HAP-1 (cell line): Measurements from ENCODE around the gene PLA2G4B.

ENCODE experiments used
- DNase-seq, 2 experiments: peaks; one replicate each; pipeline ENCODE4 v3.0.0-alpha.2; 2016 to 2020; ENCODE audit warnings: low spot score in 2 of 2
- H3K27me3 ChIP-seq: fragments of 250-450 bp; sonication (Bioruptor Pico); 2 replicates; pipeline ENCODE4 v1.5.1; 2020; ENCODE audit warnings: low read depth, mild to moderate bottlenecking, moderate library complexity
- H3K36me3 ChIP-seq: fragments of 250-450 bp; sonication (Bioruptor Pico); replicated peaks from 2 replicates; pipeline ENCODE4 v1.5.1; 2020; ENCODE audit warnings: mild to moderate bottlenecking
- H3K4me1 ChIP-seq: fragments of 250-450 bp; sonication (Bioruptor Pico); 2 replicates; pipeline ENCODE4 v1.5.1; 2020; ENCODE audit warnings: mild to moderate bottlenecking
- H3K4me3 ChIP-seq: fragments of 250-450 bp; sonication (Bioruptor Pico); 2 replicates; pipeline ENCODE4 v1.5.1; 2020; ENCODE audit warnings: mild to moderate bottlenecking, moderate library complexity
- H3K9me3 ChIP-seq: fragments of 250-450 bp; sonication (Bioruptor Pico); 2 replicates; pipeline ENCODE4 v1.5.1; 2020; ENCODE audit warnings: mild to moderate bottlenecking, moderate library complexity
- in situ Hi-C: fragments of 300-500 bp; cut with MboI; formaldehyde crosslinking; loops from 3 replicates; pipeline ENCODE4 v1.14.3; 2020; ENCODE audit warnings: low sequenced_read_pairs, inconsistent platforms, mixed read lengths

Gene PLA2G4B

DNA sequence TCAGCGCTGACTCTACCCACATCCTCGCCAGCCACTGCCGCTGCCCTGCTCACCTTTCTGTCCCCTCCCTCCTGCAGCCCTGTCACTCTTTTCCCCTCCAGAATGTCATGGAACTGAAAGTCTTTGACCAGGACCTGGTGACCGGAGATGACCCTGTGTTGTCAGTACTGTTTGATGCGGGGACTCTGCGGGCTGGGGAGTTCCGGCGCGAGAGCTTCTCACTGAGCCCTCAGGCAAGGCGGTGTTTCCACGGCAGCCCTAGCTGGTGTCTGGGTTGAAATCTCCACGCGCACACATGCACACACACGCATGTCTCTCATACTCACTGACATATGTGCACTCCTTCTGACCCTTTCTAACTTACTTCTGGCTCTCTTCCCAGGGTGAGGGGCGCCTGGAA, 2.0 kb downstream of the PLA2G4B start:
- H3K4me1 ChIP-seq = no peaks in the 10 kb centered on the region
- H3K4me3 ChIP-seq = no peak overlapping the region
- no peak for DNase-seq
- in situ Hi-C loops = no loop called here
- H3K27me3 ChIP-seq = no peaks in the 10 kb centered on the region
- H3K36me3 ChIP-seq = no peaks in the 10 kb centered on the region; the same call in 1 of the 2 replicates
- H3K9me3 ChIP-seq = no peaks in the 10 kb centered on the region

DNA sequence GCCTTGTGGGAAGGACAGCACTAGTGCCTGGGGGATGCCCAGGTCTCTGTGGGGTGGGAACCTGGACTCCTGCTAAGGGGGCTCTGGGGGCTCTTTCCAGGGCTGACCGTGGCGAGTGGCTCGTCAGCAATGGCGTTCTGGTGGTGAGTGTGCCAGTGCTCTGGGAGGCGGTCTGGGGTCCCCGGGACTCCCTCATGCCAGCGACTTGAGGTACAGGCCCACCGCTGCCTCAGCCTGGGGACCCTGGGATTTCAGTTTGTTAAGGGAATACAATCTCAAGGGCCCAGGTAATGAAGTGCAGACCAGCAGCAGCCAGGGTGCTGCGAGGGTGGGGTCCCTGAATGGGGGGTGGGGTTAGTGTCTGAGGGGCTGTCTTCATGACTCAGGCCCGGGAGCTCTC, 2.5 kb downstream of the PLA2G4B start:
- Histone ChIP-seq H3K36me3 (no peaks in the 10 kb centered on the region; the same call in 1 of the 2 replicates), H3K27me3 (no peaks in the 10 kb centered on the region), H3K4me3 (no peak overlapping the region), H3K4me1 (no peaks in the 10 kb centered on the region), H3K9me3 (no peaks in the 10 kb centered on the region)
- DNase-seq = no peak
- in situ Hi-C loops = no loop called here

DNA sequence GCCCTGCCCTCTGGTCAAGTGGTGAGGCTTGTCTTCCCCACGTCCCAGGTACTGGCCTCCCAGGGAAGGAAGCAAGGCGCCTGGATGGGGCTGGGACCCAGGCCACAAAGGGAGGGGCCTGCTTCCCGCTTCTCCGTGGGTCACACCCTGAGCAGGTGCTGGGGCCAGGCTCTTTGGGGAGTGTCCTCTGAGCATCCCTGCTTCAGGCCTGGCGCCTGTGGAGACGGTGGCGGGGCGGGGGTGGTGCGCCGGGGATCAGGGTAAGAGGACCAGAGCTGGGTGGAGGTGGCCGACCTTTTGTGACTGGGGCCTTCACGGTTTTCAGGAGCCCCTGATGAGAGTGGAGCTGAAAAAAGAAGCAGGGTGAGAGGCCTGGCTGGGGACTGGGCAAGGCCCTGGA, 3.6 kb downstream of the PLA2G4B start:
- DNase-seq = no peak
- H3K36me3 ChIP-seq = no peaks in the 10 kb centered on the region; the same call in 1 of the 2 replicates
- no peaks in the 10 kb centered on the region for H3K27me3 ChIP-seq
- H3K4me1 ChIP-seq = no peaks in the 10 kb centered on the region
- H3K4me3 ChIP-seq = no peak overlapping the region
- in situ Hi-C loops = no loop called here
- H3K9me3 ChIP-seq = no peaks in the 10 kb centered on the region

DNA sequence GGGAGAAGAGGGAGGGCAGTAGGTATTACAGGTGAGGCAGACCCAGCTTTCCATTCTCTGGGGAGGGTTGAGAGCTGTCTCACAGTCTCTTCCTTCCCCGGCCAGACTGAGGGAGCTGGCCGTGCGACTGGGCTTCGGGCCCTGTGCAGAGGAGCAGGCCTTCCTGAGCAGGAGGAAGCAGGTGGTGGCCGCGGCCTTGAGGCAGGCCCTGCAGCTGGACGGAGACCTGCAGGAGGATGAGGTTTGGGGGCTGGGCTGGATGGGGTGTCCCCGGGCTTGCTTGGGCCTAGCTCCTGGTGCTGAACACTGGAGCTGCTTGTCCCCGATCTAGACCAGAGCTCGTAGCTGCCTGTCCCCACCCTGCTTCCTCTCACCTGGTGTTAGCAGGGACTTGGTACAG, 4.9 kb downstream of the PLA2G4B start:
- H3K4me1 ChIP-seq = no peaks in the 10 kb centered on the region
- H3K27me3 ChIP-seq = no peaks in the 10 kb centered on the region
- no peak overlapping the region for H3K4me3 ChIP-seq
- DNase-seq = no peak
- in situ Hi-C loops = no loop called here
- H3K9me3 ChIP-seq = no peaks in the 10 kb centered on the region
- H3K36me3 ChIP-seq = no peaks in the 10 kb centered on the region; the same call in 1 of the 2 replicates

DNA sequence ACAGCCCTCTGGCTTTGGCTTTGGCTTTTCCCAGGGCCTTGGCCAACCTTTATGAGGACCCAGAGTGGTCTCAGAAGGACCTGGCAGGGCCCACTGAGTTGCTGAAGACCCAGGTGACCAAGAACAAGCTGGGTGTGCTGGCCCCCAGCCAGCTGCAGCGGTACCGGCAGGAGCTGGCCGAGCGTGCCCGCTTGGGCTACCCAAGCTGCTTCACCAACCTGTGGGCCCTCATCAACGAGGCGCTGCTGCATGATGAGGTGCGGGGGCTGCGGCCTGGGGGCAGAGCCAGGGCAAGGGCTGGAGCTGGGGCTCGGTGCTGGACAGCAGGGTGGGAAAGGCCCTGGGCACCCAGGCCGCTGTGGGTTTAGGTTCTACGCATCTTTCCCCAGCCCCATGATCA, 6.2 kb downstream of the PLA2G4B start:
- Histone ChIP-seq H3K9me3 (no peaks in the 10 kb centered on the region), H3K4me1 (no peaks in the 10 kb centered on the region), H3K27me3 (no peaks in the 10 kb centered on the region), H3K4me3 (no peak overlapping the region), H3K36me3 (no peaks in the 10 kb centered on the region; the same call in 1 of the 2 replicates)
- no peak for DNase-seq
- in situ Hi-C loops = no loop called here

DNA sequence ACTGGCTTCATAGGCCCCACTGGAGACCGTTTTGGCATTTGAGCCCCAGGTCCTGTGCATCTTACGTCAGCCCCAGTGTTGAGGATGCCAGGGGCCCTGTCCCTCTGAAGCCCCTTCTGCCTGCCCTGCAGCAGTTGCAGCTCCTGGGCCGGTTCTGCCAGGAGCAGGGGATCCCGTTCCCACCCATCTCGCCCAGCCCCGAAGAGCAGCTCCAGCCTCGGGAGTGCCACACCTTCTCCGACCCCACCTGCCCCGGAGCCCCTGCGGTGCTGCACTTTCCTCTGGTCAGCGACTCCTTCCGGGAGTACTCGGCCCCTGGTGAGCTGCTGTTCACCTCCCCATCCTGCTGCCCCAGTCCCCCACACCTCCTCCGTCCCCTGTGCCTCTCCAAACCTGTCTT, 8.6 kb downstream of the PLA2G4B start:
- DNase-seq = no peak
- Histone ChIP-seq H3K4me3 (no peak overlapping the region), H3K4me1 (no peaks in the 10 kb centered on the region), H3K36me3 (no peaks in the 10 kb centered on the region), H3K9me3 (no peaks in the 10 kb centered on the region), H3K27me3 (no peaks in the 10 kb centered on the region)
- in situ Hi-C loops = no loop called here

DNA sequence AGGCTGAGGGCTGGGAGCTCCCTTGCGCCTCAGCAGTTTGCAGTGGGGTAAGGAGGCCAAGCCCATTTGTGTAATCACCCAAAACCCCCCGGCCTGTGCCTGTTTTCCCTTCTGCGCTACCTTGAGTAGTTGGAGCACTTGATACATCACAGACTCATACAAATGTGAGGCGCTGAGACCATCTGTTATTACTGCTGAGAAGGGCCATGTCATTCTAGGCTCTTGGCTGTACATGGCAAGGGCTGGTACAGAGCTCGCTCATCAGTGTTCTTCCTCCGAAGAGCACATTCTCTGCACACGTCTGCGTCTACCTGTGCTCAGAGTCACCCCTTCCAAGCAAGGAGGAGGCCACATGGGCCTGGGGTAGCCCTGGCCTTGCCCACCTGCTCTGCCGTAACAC, 9.3 kb downstream of the PLA2G4B start:
- no peak for DNase-seq
- Histone ChIP-seq H3K27me3 (no peaks in the 10 kb centered on the region), H3K36me3 (no peaks in the 10 kb centered on the region), H3K4me1 (no peaks in the 10 kb centered on the region), H3K4me3 (no peak overlapping the region), H3K9me3 (no peaks in the 10 kb centered on the region)
- in situ Hi-C loops = no loop called here

DNA sequence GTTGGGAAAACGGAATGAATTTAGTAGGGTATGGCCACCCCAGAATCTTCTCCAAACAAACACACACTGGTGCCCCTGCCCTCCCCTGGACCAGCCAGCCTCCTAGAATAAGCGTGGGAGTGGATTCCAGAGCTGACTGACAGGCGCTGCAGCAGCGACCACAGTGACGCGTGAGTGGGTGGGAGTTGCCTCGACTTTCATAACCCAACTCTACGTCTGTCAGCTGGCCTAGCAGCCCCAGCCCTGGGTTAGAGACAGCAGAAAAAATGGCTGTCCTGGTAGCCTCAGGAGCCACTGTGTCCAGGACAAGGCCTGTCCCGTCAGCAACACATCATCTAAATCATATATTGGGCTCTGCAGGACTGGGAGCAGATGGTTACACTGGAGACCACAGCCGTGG, 10.0 kb downstream of the PLA2G4B start:
- DNase-seq = no peak
- no peak overlapping the region for H3K4me3 ChIP-seq
- no peaks in the 10 kb centered on the region for H3K27me3 ChIP-seq
- in situ Hi-C loops = no loop called here
- H3K4me1 ChIP-seq = no peaks in the 10 kb centered on the region
- H3K36me3 ChIP-seq = no peaks in the 10 kb centered on the region
- H3K9me3 ChIP-seq = no peaks in the 10 kb centered on the region

DNA sequence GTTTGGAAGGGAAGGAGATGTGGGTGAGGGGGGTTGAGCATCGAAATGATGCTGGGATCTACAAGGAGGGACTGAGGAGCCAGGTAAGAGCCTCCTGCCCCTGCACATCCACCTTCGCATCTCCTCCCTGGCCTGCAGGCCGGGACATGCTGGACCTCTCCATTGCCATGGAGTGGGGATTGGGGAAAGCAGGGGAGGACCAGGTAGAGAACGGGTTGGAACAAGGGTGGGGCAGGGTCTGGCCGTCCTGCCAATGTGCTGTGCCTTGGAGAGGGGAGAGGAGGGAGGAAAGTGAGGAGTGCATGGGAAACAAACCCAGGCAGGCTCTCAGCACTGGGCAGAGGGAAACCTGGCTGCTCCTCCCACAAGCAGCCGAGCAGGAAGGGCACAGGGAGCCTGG, 10.6 kb downstream of the PLA2G4B start:
- Histone ChIP-seq H3K4me3 (no peak overlapping the region), H3K36me3 (no peaks in the 10 kb centered on the region), H3K4me1 (no peaks in the 10 kb centered on the region), H3K9me3 (no peaks in the 10 kb centered on the region), H3K27me3 (no peaks in the 10 kb centered on the region)
- in situ Hi-C loops = no loop called here
- no peak for DNase-seq

DNA sequence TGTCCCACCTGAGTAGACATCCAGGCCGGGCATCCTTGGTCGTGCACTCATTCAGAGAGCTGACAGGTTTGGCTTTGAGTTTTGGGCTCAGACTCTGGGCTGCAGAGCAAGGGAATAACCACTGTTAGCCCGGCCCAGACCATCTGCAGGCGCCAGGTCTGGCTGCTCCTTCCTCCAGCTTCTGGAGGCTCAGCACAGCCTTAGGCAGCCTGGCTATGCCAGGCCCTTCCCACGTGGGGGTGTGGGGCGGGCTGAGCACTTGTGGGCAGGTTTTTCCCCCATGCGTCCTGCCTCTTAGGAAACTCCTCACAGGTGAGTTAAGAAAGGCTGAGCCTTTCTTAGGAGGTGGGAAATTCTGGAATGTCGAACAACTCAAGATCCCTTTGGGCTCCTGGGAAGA, 11.2 kb downstream of the PLA2G4B start:
- no peaks in the 10 kb centered on the region for H3K9me3 ChIP-seq
- DNase-seq = no peak
- in situ Hi-C loops = no loop called here
- H3K4me3 ChIP-seq = no peak overlapping the region
- H3K27me3 ChIP-seq = no peaks in the 10 kb centered on the region
- H3K4me1 ChIP-seq = no peaks in the 10 kb centered on the region
- no peaks in the 10 kb centered on the region for H3K36me3 ChIP-seq

DNA sequence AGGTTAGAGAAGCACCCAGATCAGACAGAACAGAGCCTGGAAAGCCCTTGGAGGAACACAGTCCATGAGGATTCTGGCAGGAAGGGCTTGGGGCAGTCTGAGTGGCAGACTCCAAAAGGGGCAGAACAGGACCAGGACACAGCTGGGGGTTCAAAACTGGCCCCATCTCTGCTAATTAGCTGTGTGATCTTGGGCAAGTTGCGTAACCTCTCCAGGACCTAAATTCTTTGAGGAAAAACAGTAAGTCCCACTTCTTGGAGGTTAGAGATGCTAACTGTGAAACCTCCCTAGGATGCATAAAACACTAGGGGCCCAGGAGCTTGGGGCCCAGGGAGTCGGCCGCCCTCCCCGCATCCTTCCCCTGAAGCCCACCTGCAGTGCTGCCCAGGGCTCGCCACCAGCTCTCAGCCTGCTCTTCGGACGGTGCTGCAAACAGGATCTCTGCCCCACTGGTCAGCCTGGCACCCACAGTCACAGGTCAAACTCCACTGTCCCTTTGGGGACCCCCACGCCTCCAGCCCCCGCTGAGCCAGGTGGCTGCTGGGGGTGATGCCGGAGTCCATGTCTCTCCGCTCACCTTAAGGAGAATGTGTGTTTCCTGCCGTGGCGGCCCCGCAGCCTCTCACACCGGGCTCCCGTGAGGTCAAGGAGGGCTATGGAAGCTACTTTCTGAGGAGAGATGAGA, 12.0 kb downstream of the PLA2G4B start:
- no peaks in the 10 kb centered on the region for H3K4me1 ChIP-seq
- in situ Hi-C loops = no loop called here
- H3K9me3 ChIP-seq = no peaks in the 10 kb centered on the region
- no peak overlapping the region for H3K4me3 ChIP-seq
- DNase-seq = no peak
- H3K27me3 ChIP-seq = no peaks in the 10 kb centered on the region
- H3K36me3 ChIP-seq = no peaks in the 10 kb centered on the region

DNA sequence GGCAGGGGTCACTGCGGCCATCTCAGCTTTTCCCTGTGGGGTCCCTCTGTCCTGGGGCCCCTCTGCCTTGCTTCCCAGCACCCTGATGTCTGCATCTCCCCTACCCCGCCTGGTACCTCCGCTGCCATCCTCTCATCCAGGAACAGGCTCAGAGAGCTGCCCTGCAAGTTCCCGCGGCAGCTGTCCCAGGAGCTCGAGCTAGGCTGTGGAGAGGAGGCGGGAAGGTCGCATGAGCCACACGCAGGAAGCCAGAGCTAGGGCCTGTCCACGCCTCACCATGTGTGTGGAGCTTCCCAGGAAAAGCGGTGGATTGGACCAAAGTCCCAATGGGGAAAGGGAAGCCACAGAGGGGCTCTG, 12.5 kb downstream of the PLA2G4B start:
- in situ Hi-C loops = no loop called here
- Histone ChIP-seq H3K4me3 (no peak overlapping the region), H3K9me3 (no peaks in the 10 kb centered on the region), H3K27me3 (no peaks in the 10 kb centered on the region), H3K4me1 (no peaks in the 10 kb centered on the region), H3K36me3 (no peaks in the 10 kb centered on the region)
- no peak for DNase-seq

DNA sequence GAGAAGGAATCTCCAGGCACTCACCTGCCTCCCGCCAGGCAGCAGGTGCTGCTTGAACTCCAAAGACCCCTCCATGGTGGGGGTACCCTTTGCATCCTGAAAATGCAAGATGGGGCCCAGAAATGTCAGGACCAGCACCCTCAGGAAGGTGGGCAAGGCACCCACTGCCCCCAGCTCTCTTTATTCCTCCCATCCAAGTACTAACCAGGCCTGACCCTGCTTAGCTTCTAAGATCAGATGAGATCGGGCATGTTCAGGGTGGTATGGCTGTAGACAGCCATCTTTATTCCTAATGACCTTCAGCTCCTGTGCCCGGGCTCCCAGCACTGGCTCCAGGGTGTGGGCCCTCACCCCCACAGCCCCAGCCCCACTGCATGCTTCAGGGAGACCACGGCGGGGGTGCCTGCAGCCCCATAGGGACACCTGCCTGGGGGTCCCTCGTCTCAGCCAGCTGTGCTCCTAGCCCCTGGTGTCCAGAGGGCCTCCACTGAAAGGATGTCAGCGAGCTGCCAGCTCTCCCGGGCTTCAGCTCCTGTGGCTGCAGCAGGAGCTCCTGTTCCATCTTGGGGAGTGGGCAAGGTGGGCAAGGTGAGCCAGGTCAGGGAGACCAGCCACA, 13.2 kb downstream of the PLA2G4B start:
- H3K27me3 ChIP-seq = no peaks in the 10 kb centered on the region

DNA sequence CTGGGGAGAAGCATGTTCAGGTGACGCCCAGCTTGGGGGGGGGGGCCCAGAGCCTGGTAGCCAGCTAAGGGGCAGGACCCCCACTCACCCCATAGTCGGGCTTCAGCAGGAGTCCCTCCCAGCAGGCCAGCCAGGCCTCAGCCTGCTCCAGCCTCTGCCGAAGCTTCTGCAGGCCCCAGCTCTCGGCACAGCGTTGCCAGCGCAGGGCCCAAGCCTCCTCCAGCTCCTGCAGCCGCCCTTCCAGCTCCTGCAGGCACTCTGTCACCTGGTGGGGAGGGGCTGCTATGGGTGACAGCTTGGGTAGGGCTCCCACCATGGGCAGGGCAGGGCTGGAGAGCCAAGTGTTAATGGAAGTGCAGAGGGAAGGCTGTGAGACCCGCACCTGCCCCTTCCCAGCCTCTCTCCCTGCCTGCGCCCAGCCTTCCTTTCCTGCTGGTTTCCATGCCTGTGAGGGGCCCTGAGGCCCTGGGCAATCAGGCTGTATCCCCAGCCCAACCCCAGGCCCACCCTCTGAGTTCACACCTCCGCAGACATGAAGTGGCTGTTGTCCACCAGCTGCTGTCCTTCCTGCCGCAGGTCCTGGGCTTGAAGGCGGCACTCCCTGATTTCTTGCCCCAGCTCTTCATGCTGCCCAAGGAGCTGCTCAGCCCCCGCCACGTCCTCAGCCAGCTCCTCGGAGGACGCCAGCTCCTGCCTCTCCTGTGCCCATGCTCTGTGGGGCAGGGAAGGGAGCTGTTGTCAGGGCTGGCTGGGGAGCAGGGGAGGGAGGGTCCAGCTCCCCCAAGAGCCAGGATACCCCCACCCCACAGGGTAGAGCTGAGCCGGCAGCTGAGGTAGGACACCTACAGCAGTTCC, 14.3 kb downstream of the PLA2G4B start:
- no peak for DNase-seq
- in situ Hi-C loops = no loop called here
- no peaks in the 10 kb centered on the region for H3K36me3 ChIP-seq
- H3K4me3 ChIP-seq = no peak overlapping the region
- no peaks in the 10 kb centered on the region for H3K4me1 ChIP-seq
- no peaks in the 10 kb centered on the region for H3K9me3 ChIP-seq
- H3K27me3 ChIP-seq = no peaks in the 10 kb centered on the region

More for the DNA sequence above, 13.2 kb downstream of the PLA2G4B start:
- no peak for DNase-seq
- H3K4me1 ChIP-seq = no peaks in the 10 kb centered on the region
- H3K4me3 ChIP-seq = no peak overlapping the region
- H3K36me3 ChIP-seq = no peaks in the 10 kb centered on the region
- in situ Hi-C loops = no loop called here
- no peaks in the 10 kb centered on the region for H3K9me3 ChIP-seq
